Peyer's patch (tissue), 4 donors: Measurements from ENCODE around the gene BICC1.

Source experiments
- CTCF ChIP-seq, 6 experiments: fragments of 450-650 bp in 4 of 6; fragments of 200-600 bp in 2 of 6; sonication (generic) in 1 of 6; IDR thresholded peaks; one replicate each; pipeline ENCODE4 v1.5.1; 2017 to 2019; ENCODE audit warnings: antibody characterized with exemption in 6 of 6, mild to moderate bottlenecking in 3 of 6, moderate library complexity in 1 of 6
- POLR2A ChIP-seq, 2 donors: fragments of 450-650 bp; IDR thresholded peaks; one replicate each; pipeline ENCODE4 v1.5.1; 2017; ENCODE audit warnings: antibody characterized with exemption in 2 of 2, mild to moderate bottlenecking in 2 of 2, moderate library complexity in 2 of 2

DNA sequence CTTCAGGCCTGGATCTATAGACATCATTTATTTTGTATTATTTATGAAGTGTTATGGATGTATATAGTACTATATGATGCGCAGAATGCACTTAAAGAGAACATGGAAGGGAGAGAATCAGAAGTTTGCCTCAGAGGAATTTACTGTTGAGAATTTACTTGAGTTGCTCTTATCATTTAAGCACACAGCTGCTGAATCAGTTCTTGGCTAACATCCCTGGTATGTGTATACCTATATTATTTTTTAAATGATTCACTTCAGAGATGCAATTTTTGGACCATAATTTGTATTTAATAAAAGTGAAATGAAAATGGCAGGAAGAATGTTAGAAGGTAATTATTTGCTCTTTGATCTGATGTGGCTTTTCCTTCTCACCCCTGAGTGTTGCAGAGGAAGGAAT, 191.6 kb downstream of the BICC1 start:
- no peak for TF ChIP-seq CTCF (IDR thresholded peaks at IDR 0.05)
- TF ChIP-seq POLR2A (IDR thresholded peaks at IDR 0.05) = no peak
